ENCODE data around the gene TFAP2C.

Gene TFAP2C

DNA sequence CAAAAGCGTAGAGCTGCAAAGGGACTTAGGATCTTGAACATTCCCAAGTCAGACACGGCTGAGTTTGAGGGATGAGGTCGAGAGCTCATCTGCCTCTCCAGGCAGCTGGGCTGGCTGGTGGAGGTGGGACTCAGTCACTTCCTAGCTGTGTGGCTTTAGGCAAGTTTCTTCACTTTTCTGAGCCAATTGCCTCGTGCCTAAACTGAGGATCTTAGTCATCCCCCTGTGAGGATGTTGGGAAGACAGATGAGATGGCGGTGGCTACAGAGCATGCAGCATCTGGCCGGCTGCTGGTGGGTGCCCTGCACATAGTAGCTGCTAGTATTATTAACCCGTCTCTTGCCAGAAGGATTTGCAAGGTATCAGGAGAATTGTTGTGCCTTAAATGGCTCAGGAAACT, 27.5 kb downstream of the TFAP2C start:
- peak; percentile 8 to 42 (median 32) for DNase-seq

- DNase-seq = no peak
These were observed 28.8 kb downstream of the TFAP2C start for GRCh38 chr20:56657879-56658278.

DNA sequence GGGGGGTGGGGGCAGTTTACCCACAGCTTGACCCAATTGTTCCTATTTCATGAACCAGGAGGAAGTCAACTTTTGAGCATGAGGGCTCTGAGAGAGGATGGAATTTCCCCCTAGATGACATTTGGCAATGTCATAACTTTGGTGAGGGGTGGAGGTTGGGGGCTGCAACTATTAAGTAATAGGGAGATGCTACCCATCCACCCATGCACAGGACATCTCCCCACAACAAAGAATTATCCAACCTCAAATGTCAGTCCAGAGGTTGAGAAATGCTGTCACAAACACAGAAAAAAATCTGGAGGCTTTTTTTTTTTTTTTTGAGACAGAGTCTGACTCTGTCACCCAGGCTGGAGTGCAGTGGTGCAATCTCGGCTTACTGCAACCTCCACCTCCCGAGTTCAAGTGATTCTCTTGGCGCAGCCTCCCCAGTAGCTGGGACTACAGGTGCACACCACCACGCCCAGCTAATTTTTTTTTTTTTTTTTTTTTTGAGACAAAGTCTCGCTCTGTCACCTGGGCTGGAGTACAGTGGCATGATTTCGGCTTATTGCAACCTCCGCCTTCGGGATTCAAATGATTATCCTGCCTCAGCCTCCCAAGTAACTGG, 29.3 kb downstream of the TFAP2C start:
- DNase-seq = peak in 3 of 4 experiments; percentile 11 to 39 (median 28)

DNA sequence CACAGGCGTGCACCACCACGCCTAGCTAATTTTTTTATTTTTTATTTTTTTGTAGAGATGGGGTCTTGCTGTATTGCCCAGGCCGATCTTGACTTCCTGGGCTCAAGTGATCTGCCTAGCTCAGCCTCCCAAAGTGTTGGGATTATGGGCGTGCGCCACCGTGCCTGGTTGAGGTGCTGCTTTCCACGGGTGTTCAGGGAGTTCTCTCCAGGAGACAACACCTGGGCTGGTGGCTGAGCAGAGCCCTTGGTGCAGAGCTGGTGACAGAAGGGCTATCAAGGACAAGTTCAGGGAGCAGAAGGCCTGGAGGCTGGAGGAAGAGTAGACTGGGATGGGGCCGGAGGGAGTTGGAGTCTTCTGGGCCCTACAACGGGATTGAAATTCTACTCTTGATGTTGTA, 34.6 kb downstream of the TFAP2C start:
- DNase-seq = no peak

- DNase-seq = no peak
These were observed 35.7 kb downstream of the TFAP2C start for GRCh38 chr20:56664796-56665195.

DNA sequence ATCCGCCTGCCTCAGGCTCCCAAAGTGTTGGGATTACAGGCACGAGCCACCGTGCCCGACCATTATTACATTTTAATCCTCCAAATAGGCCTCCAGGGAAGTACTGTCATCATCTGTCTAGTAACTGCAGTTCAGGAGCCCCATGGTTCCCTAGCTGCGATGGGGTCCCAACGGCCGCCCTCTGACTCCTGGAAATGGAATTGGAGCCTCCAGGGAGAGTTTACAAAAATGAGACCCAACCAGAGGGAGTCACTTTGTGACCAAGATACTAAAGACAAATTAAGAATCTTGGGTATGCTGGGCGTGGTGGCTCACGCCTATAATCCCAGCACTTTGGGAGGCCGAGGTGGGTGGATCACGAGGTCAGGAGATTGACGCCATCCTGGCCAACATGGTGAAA, 36.7 kb downstream of the TFAP2C start:
- no peak for DNase-seq

- no peak for DNase-seq
These were observed 44.3 kb downstream of the TFAP2C start for GRCh38 chr20:56673450-56673849.

- no peak for DNase-seq
These were observed 46.9 kb downstream of the TFAP2C start for GRCh38 chr20:56676001-56676400.

DNA sequence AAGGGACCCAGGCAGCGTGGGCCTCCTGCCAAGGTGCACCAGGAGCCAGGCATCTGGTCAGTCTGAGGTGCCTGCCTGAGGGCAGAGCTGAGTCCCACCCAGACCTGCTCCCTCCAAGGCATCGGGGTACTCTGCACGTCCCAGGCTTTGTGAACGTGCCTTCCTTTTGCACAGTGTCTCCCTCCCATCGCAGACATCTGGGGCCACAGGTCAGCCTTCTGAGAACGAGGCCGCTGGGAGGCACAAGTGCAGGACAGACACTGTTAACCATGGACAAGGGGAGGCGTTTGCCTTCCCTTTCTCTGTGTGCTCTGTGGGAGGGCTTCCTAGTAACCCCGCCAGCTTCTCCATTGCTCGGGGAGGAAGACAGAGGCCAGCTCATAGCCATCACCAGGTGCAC, 47.6 kb downstream of the TFAP2C start:
- DNase-seq = no peak

GRCh38 chr20:56683077-56683865, 54.2 kb downstream of the TFAP2C start:
- no peak for DNase-seq

DNA sequence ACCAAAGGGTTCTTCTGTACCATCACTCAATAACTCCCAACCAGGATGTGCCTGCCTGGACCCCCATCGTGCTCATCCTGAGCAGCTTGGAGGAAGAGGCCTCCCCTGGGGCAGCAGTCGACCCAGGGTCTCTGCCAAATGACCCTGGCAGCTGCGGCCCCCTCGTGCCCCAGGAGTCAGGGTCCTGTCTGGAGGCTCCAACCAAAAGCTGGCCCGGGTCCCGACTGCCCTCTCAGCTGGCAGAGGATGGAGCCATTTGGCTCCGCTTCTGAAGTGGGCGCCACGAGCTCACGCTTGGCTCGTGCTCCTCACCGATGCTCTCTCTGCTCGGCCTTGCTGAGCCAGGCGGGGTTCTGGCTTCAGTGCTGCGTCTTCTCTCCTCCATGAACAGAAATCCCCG, 56.8 kb downstream of the TFAP2C start:
- DNase-seq = no peak

DNA sequence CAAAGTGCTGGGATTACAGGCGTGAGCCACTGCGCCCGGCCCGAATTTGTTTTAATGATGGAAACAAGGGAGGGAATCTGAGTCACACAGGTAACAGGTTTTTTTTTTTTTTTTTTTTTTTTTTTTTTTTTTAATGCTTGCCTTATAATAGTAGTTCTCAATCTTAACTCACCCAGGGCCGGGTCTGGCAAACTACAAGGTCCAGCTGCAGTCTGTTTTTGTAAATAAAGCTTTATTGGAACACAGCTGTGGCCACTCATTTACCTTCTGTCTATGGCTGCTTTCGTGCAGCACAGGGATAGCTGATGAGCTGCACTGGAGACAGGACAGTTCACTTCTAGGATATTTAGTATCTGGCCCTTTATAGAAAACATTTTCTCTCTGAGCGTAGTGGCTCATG, 58.0 kb downstream of the TFAP2C start:
- no peak for DNase-seq

DNA sequence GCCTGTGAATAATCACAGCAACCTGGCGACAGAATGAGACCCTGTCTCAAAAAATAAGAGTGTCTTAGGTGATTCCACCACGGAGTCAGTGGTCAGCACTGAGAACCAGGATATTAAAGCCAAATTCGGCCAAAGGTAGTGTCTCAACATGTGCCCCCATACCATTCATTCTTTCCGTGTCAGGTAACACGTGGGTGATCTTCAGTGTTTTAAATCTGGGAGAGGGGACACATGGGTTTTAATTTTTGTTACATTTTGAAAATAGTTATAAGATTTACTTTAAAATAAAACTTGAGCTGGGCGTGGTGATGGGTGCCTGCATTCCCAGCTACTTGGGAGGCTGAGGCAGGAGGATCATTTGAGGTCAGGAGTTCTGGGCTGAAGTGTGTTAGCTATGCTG, 59.0 kb downstream of the TFAP2C start:
- no peak for DNase-seq

Data from suppressor macrophage (primary cell).